ENCODE results near the gene NRAP.

GRCh38 chr10:113689057-113689456, 25.2 kb upstream of the NRAP start:
- TF ChIP-seq, protein P1, sequence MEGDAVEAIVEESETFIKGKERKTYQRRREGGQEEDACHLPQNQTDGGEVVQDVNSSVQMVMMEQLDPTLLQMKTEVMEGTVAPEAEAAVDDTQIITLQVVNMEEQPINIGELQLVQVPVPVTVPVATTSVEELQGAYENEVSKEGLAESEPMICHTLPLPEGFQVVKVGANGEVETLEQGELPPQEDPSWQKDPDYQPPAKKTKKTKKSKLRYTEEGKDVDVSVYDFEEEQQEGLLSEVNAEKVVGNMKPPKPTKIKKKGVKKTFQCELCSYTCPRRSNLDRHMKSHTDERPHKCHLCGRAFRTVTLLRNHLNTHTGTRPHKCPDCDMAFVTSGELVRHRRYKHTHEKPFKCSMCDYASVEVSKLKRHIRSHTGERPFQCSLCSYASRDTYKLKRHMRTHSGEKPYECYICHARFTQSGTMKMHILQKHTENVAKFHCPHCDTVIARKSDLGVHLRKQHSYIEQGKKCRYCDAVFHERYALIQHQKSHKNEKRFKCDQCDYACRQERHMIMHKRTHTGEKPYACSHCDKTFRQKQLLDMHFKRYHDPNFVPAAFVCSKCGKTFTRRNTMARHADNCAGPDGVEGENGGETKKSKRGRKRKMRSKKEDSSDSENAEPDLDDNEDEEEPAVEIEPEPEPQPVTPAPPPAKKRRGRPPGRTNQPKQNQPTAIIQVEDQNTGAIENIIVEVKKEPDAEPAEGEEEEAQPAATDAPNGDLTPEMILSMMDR (IDR thresholded peaks at IDR 0.05; ENCODE audit: low read length), result no peak
- no peak for TF ChIP-seq EZH2 (IDR thresholded peaks at IDR 0.05; ENCODE audit: borderline replicate concordance, low read length)
